ENCODE measurements around the gene ERCC1. TPM values are rescaled to one million over a fixed set of nuclear protein-coding genes. Genes with fewer than 3 reads are reported as not detected.
A peak's percentile ranks its signal among the peaks of the same experiment; 100 is the strongest.

ERCC1 gene
- total and polyA plus RNA-seq, 2 experiments from 2014 or later = 120 to 169 TPM

- H3K4me3 ChIP-seq = no peak overlapping the region
- H3K27ac ChIP-seq = no peak overlapping the region
- H3K36me3 ChIP-seq = no peaks in the 10 kb centered on the region
- no peaks in the 10 kb centered on the region for H3K4me1 ChIP-seq (ENCODE audit: low read depth)
- no peak for TF ChIP-seq CTCF (IDR thresholded peaks at IDR 0.05; ENCODE audit: low read depth, low read length)
- no peaks in the 10 kb centered on the region for H3K9me3 ChIP-seq (ENCODE audit: low read depth)
- peak in 1 of 2 donors; percentile 46 for DNase-seq (ENCODE audit: low read depth in 1 of 2, low spot score in 1 of 2)
- peaks cover under 1% of the 10 kb centered on the region for H3K27me3 ChIP-seq
Measured at GRCh38 chr19:45391346-45391745, 32.4 kb downstream of the ERCC1 start.

- Histone ChIP-seq H3K27me3 (peaks cover 14% of the 10 kb centered on the region), H3K36me3 (no peaks in the 10 kb centered on the region), H3K9me3 (ENCODE audit: low read depth) (no peaks in the 10 kb centered on the region), H3K27ac (no peak overlapping the region), H3K4me1 (ENCODE audit: low read depth) (no peaks in the 10 kb centered on the region), H3K4me3 (no peak overlapping the region)
- no peak for DNase-seq (ENCODE audit: low read depth in 1 of 2, low spot score in 1 of 2)
- TF ChIP-seq CTCF (IDR thresholded peaks at IDR 0.05; ENCODE audit: low read depth, low read length) = no peak
Measured at GRCh38 chr19:45385392-45386221, 38.1 kb downstream of the ERCC1 start.

- no peak for TF ChIP-seq CTCF (IDR thresholded peaks at IDR 0.05; ENCODE audit: low read depth, low read length)
- Histone ChIP-seq H3K36me3 (no peaks in the 10 kb centered on the region), H3K4me3 (no peak overlapping the region), H3K27me3 (peaks cover 14% of the 10 kb centered on the region), H3K4me1 (ENCODE audit: low read depth) (no peaks in the 10 kb centered on the region), H3K27ac (no peak overlapping the region), H3K9me3 (ENCODE audit: low read depth) (no peaks in the 10 kb centered on the region)
- no peak for DNase-seq (ENCODE audit: low read depth in 1 of 2, low spot score in 1 of 2)
Measured at GRCh38 chr19:45382426-45382825, 41.3 kb downstream of the ERCC1 start.

- H3K27ac ChIP-seq = peak overlapping the region; percentile 39
- peaks cover 3% of the 10 kb centered on the region for H3K27me3 ChIP-seq
- DNase-seq (ENCODE audit: low read depth in 1 of 2, low spot score in 1 of 2) = no peak
- H3K9me3 ChIP-seq (ENCODE audit: low read depth) = no peaks in the 10 kb centered on the region
- H3K4me3 ChIP-seq = no peak overlapping the region
- no peak for TF ChIP-seq CTCF (IDR thresholded peaks at IDR 0.05; ENCODE audit: low read depth, low read length)
- no peaks in the 10 kb centered on the region for H3K36me3 ChIP-seq
- peaks cover 7% of the 10 kb centered on the region for H3K4me1 ChIP-seq (ENCODE audit: low read depth)
Measured at GRCh38 chr19:45380107-45380506, 43.6 kb downstream of the ERCC1 start.

- no peak overlapping the region for H3K4me3 ChIP-seq
- H3K36me3 ChIP-seq = no peaks in the 10 kb centered on the region
- H3K27me3 ChIP-seq = no peaks in the 10 kb centered on the region
- DNase-seq (ENCODE audit: low read depth in 1 of 2, low spot score in 1 of 2) = peak; percentile 54 to 99
- peaks cover 7% of the 10 kb centered on the region for H3K4me1 ChIP-seq (ENCODE audit: low read depth)
- TF ChIP-seq CTCF (IDR thresholded peaks at IDR 0.05; ENCODE audit: low read depth, low read length) = no peak
- peak overlapping the region; percentile 82 for H3K27ac ChIP-seq
- no peaks in the 10 kb centered on the region for H3K9me3 ChIP-seq (ENCODE audit: low read depth)
Measured at GRCh38 chr19:45376045-45376724, 47.5 kb downstream of the ERCC1 start.

Measured in cardiac muscle cell (in vitro differentiated cells and primary cell).